IMR-90 (cell line): ENCODE results near the gene ACE2. TPM values are rescaled to one million over a fixed set of nuclear protein-coding genes. Genes with fewer than 3 reads are reported as not detected.

Experiments used
- ATAC-seq: fragments of 200-7000 bp; cut with Tn5 transposase; 2 replicates; pipeline ENCODE4 v1.9.1; 2020; ENCODE audit warnings: low read depth, mild to moderate bottlenecking, moderate library complexity
- BruUV-seq: library from RNA; stranded (reverse); fragments of 400-500 nt; replicated peaks from 2 replicates; lab custom pipeline; 2021; lab: Mats Ljungman, UMichigan
- CTCF ChIA-PET: fragments of 300-600 bp; formaldehyde crosslinking; extraction: SDS; loops from one replicate; lab custom pipeline; 2021; ENCODE audit warnings: antibody characterized with exemption; lab: Yijun Ruan, JAX
- POLR2A ChIA-PET: fragments of 300-600 bp; sonication (Branson Sonifier 250); formaldehyde crosslinking; loops from one replicate; lab custom pipeline; 2022; ENCODE audit warnings: antibody characterized with exemption; ENCODE audit not compliant: unreplicated experiment; lab: Charles Lee
- DNase-seq: peaks from one replicate; pipeline ENCODE4 v3.0.0; 2013
- H2AFZ ChIP-seq: replicated peaks from 2 replicates; pipeline ENCODE3; 2013; ENCODE audit warnings: low read length, mild to moderate bottlenecking; ENCODE audit not compliant: poor library complexity
- H2AK5ac ChIP-seq: 2 replicates; pipeline ENCODE4 v1.6.1; 2013; ENCODE audit warnings: low read depth, low read length, inconsistent platforms
- H2AK9ac ChIP-seq: replicated peaks from 2 replicates; pipeline ENCODE3; 2013; ENCODE audit warnings: mild to moderate bottlenecking, low read depth, low read length, moderate library complexity; ENCODE audit not compliant: poor library complexity
- H2BK120ac ChIP-seq: 2 replicates; pipeline ENCODE4 v1.6.1; 2013; ENCODE audit warnings: low read depth, low read length, inconsistent platforms
- H2BK15ac ChIP-seq: 3 replicates; pipeline ENCODE4 v1.6.1; 2013; ENCODE audit warnings: low read depth, low read length, inconsistent platforms
- H2BK20ac ChIP-seq: 2 replicates; pipeline ENCODE4 v1.6.1; 2013; ENCODE audit warnings: low read depth, mild to moderate bottlenecking, inconsistent platforms, low read length, moderate library complexity
- H2BK5ac ChIP-seq: 2 replicates; pipeline ENCODE4 v1.6.1; 2013; ENCODE audit warnings: mild to moderate bottlenecking, low read depth, low read length, inconsistent platforms; ENCODE audit not compliant: poor library complexity, severe bottlenecking
- H3K14ac ChIP-seq: replicated peaks from 2 replicates; pipeline ENCODE4 v1.6.1; 2013; ENCODE audit warnings: low read depth, low read length, inconsistent platforms
- H3K18ac ChIP-seq: 2 replicates; pipeline ENCODE4 v1.6.1; 2013; ENCODE audit warnings: low read depth, low read length, control low read depth
- H3K23ac ChIP-seq: 2 replicates; pipeline ENCODE4 v1.6.1; 2013; ENCODE audit warnings: low read depth, low read length, inconsistent platforms
- H3K27ac ChIP-seq: 2 replicates; pipeline ENCODE4 v1.5.1; 2013; ENCODE audit warnings: mild to moderate bottlenecking, control low read depth, low read length; ENCODE audit not compliant: insufficient read depth
- H3K27me3 ChIP-seq: 2 replicates; pipeline ENCODE4 v1.6.1; 2013; ENCODE audit warnings: low read length; ENCODE audit not compliant: control insufficient read depth, insufficient read depth
- H3K36me3 ChIP-seq: 2 replicates; pipeline ENCODE4 v1.6.1; 2013; ENCODE audit warnings: low read length, mixed read lengths; ENCODE audit not compliant: control insufficient read depth, insufficient read depth
- H3K4ac ChIP-seq: 2 replicates; pipeline ENCODE4 v1.6.1; 2013; ENCODE audit warnings: low read depth, low read length, inconsistent platforms
- H3K4me1 ChIP-seq: 2 replicates; pipeline ENCODE4 v1.6.1; 2013; ENCODE audit warnings: low read length, mixed read lengths; ENCODE audit not compliant: control insufficient read depth, insufficient read depth
- H3K4me2 ChIP-seq: 2 replicates; pipeline ENCODE4 v1.6.1; 2013; ENCODE audit warnings: low read depth, mild to moderate bottlenecking, control low read depth, low read length, moderate library complexity
- H3K4me3 ChIP-seq: 2 replicates; pipeline ENCODE4 v1.5.1; 2013; ENCODE audit warnings: low read depth, mild to moderate bottlenecking, control low read depth, low read length, moderate library complexity; ENCODE audit not compliant: insufficient read depth
- H3K56ac ChIP-seq: 2 replicates; pipeline ENCODE4 v1.6.1; 2013; ENCODE audit warnings: low read length, inconsistent platforms; ENCODE audit not compliant: insufficient read depth; ENCODE audit errors: extremely low read depth
- H3K79me1 ChIP-seq, 2 experiments: 2 replicates each; pipeline ENCODE4 v1.6.1; 2013; ENCODE audit warnings: low read length in 2 of 2, inconsistent platforms in 1 of 2, low read depth in 1 of 2
- H3K9ac ChIP-seq: 2 replicates; pipeline ENCODE4 v1.6.1; 2013; ENCODE audit warnings: low read depth, low read length, control low read depth
- H3K9me1 ChIP-seq: 2 replicates; pipeline ENCODE4 v1.6.1; 2013; ENCODE audit warnings: low read length, inconsistent platforms; ENCODE audit not compliant: insufficient read depth
- H3K9me3 ChIP-seq: 2 replicates; pipeline ENCODE4 v1.6.1; 2013; ENCODE audit warnings: low read length; ENCODE audit not compliant: control insufficient read depth, insufficient read depth
- H4K20me1 ChIP-seq: 2 replicates; pipeline ENCODE4 v1.6.1; 2013; ENCODE audit warnings: low read length, inconsistent platforms; ENCODE audit not compliant: insufficient read depth
- H4K5ac ChIP-seq: 2 replicates; pipeline ENCODE4 v1.6.1; 2013; ENCODE audit warnings: mild to moderate bottlenecking, low read depth, low read length, control low read depth
- H4K8ac ChIP-seq, 2 experiments: 2 replicates each; pipeline ENCODE4 v1.6.1; 2013; ENCODE audit warnings: low read depth in 2 of 2, low read length in 2 of 2, control low read depth in 1 of 2, inconsistent platforms in 1 of 2
- H4K91ac ChIP-seq: 2 replicates; pipeline ENCODE4 v1.6.1; 2013; ENCODE audit warnings: low read depth, low read length, inconsistent platforms; ENCODE audit not compliant: insufficient read depth
- BHLHE40 ChIP-seq: fragments of 150-350 bp; IDR thresholded peaks from 2 replicates; pipeline ENCODE4 v1.6.1; 2016; ENCODE audit warnings: mild to moderate bottlenecking, low read depth, low read length
- CEBPB ChIP-seq: IDR thresholded peaks from 2 replicates; pipeline ENCODE4 v1.6.1; 2012; ENCODE audit warnings: low read depth, low read length, improper control_type of control experiment
- CHD1 ChIP-seq: IDR thresholded peaks from 2 replicates; pipeline ENCODE4 v1.6.1; 2012; ENCODE audit warnings: low read depth, low read length, improper control_type of control experiment
- FOS ChIP-seq: fragments of 150-350 bp; IDR thresholded peaks from 2 replicates; pipeline ENCODE4 v1.6.1; 2016; ENCODE audit warnings: low read depth, low read length
- MAFK ChIP-seq: IDR thresholded peaks from 2 replicates; pipeline ENCODE4 v1.6.1; 2012; ENCODE audit warnings: low read depth, low read length, improper control_type of control experiment
- MAZ ChIP-seq: IDR thresholded peaks from 2 replicates; pipeline ENCODE4 v1.6.1; 2012; ENCODE audit warnings: low read depth, mild to moderate bottlenecking, low read length, improper control_type of control experiment, moderate library complexity, borderline replicate concordance
- MXI1 ChIP-seq: IDR thresholded peaks from 2 replicates; pipeline ENCODE4 v1.6.1; 2012; ENCODE audit warnings: low read depth, mild to moderate bottlenecking, low read length, moderate library complexity, borderline replicate concordance
- NFE2L2 ChIP-seq: fragments of 150-350 bp; IDR thresholded peaks from 2 replicates; pipeline ENCODE4 v1.6.1; 2016; ENCODE audit warnings: low read depth, mild to moderate bottlenecking, low read length
- POLR2A ChIP-seq: IDR thresholded peaks from 2 replicates; pipeline ENCODE4 v1.6.1; 2012; ENCODE audit warnings: mild to moderate bottlenecking, low read depth, low read length
- RAD21 ChIP-seq: IDR thresholded peaks from 2 replicates; pipeline ENCODE4 v1.6.1; 2012; ENCODE audit warnings: low read length, improper control_type of control experiment
- RCOR1 ChIP-seq: IDR thresholded peaks from 2 replicates; pipeline ENCODE4 v1.6.1; 2012; ENCODE audit warnings: mild to moderate bottlenecking, low read length, improper control_type of control experiment; ENCODE audit not compliant: insufficient replicate concordance
- RFX5 ChIP-seq: IDR thresholded peaks from 2 replicates; pipeline ENCODE4 v1.8.0; 2012; ENCODE audit warnings: low read depth, mild to moderate bottlenecking, low read length, moderate library complexity
- SMC3 ChIP-seq: fragments of 150-350 bp; IDR thresholded peaks from 2 replicates; pipeline ENCODE4 v1.6.1; 2016; ENCODE audit warnings: low read depth, mild to moderate bottlenecking, antibody characterized with exemption, low read length, moderate library complexity
- dilution Hi-C: fragments of 300-500 bp; cut with HindIII; formaldehyde crosslinking; loops from one replicate; pipeline ENCODE4 v1.14.3; 2018; ENCODE audit warnings: low sequenced_read_pairs; ENCODE audit not compliant: unreplicated experiment
- in situ Hi-C: fragments of 300-500 bp; cut with MboI; formaldehyde crosslinking; loops from 3 replicates; pipeline ENCODE4 v1.14.3; 2019; ENCODE audit warnings: low sequenced_read_pairs, inconsistent platforms, mixed read lengths
- intact Hi-C: fragments of 100-400 bp; cut with micrococcal nuclease; formaldehyde crosslinking; loops from 2 replicates; pipeline ENCODE4 v1.10.0; 2022
- polyA plus RNA-seq, 3 experiments: library from polyadenylated mRNA; depleted of rRNA; stranded (reverse); fragments of >200 nt; gene quantifications; 2 replicates each; pipeline ENCODE4 v1.2.3, GENCODE V29; 2012; ENCODE audit warnings: low replicate concordance in 1 of 3
- total RNA-seq: library from RNA; depleted of rRNA; stranded (reverse); fragments of >200 nt; gene quantifications from 2 replicates; pipeline ENCODE4 v1.2.3, GENCODE V29; 2012
- TF ChIP-seq, protein P1 (sequence below): fragments of 150-350 bp; IDR thresholded peaks from 2 replicates; pipeline ENCODE4 v1.6.1; 2017; ENCODE audit warnings: mild to moderate bottlenecking, antibody characterized with exemption, low read length, low read depth
- TF ChIP-seq, protein P2 (sequence below): conservative IDR thresholded peaks from 2 replicates; pipeline ENCODE4 v1.5.1; 2012; ENCODE audit warnings: mild to moderate bottlenecking, low read depth, low read length, improper control_type of control experiment
- TF ChIP-seq, protein P3 (sequence below): fragments of 150-350 bp; IDR thresholded peaks from 2 replicates; pipeline ENCODE4 v1.6.1; 2016; ENCODE audit warnings: low read depth, mild to moderate bottlenecking, low read length, moderate library complexity, borderline replicate concordance

Gene ACE2
- total and polyA plus RNA-seq, 2 of the 4 experiments (the other 2 are of a cell fraction) = not detected

DNA sequence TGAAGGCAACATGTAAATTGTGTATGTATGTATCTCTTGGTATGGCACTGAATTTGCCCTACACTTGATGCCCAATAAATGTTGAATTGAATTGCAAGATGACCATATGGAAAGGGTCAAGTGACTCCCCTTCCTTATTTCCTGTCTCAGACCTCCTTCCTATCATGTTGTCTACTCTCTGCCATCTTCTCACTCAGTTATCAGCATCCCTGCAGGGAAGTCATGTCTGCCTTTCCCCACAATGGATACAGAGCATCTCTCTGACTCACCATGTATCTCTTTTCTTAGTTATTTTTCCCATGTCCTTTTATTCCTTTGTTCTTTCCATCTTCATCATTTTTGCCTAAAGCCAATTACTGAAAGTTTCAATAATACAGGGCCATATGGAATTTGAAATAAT, 77.7 kb downstream of the ACE2 start:
- Histone ChIP-seq H3K4me2 (no peak overlapping the region), H3K18ac (no peak overlapping the region), H4K20me1 (no peaks in the 10 kb centered on the region), H3K27ac (no peak overlapping the region), H4K5ac (no peak overlapping the region), H3K9me3 (no peaks in the 10 kb centered on the region), H3K9me1 (no peaks in the 10 kb centered on the region), H3K4me3 (no peak overlapping the region), H3K36me3 (no peaks in the 10 kb centered on the region), H2AK5ac (no peak overlapping the region), H3K79me1 (no peaks in the 10 kb centered on the region), H2BK5ac (no peak overlapping the region), H2AK9ac (no peak overlapping the region), H3K9ac (no peak overlapping the region), H4K8ac (no peak overlapping the region), H3K56ac (no peak overlapping the region), H2BK120ac (no peak overlapping the region), H3K14ac (no peak overlapping the region), H4K91ac (no peak overlapping the region), H3K23ac (no peak overlapping the region), H3K4me1 (no peaks in the 10 kb centered on the region), H2BK20ac (no peak overlapping the region), H2AFZ (no peak overlapping the region), H3K4ac (no peak overlapping the region), H2BK15ac (no peak overlapping the region), H3K27me3 (peaks cover 8% of the 10 kb centered on the region)
- intact Hi-C loops = no loop called here
- ChIA-PET POLR2A (no interaction called here), CTCF (no interaction called here)
- BruUV-seq = no TSS peak
- DNase-seq (no peak), ATAC-seq (no peak)
- dilution Hi-C loops = no loop called here
- in situ Hi-C loops = no loop called here
- TF ChIP-seq NFE2L2 (no peak), RAD21 (no peak), FOS (no peak), POLR2A (no peak), CHD1 (no peak), RFX5 (no peak), MAFK (no peak), CEBPB (no peak), BHLHE40 (no peak), RCOR1 (no peak), MAZ (no peak), SMC3 (no peak), MXI1 (no peak)
- TF ChIP-seq, protein P1, sequence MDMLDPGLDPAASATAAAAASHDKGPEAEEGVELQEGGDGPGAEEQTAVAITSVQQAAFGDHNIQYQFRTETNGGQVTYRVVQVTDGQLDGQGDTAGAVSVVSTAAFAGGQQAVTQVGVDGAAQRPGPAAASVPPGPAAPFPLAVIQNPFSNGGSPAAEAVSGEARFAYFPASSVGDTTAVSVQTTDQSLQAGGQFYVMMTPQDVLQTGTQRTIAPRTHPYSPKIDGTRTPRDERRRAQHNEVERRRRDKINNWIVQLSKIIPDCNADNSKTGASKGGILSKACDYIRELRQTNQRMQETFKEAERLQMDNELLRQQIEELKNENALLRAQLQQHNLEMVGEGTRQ = no peak
- TF ChIP-seq, protein P2, sequence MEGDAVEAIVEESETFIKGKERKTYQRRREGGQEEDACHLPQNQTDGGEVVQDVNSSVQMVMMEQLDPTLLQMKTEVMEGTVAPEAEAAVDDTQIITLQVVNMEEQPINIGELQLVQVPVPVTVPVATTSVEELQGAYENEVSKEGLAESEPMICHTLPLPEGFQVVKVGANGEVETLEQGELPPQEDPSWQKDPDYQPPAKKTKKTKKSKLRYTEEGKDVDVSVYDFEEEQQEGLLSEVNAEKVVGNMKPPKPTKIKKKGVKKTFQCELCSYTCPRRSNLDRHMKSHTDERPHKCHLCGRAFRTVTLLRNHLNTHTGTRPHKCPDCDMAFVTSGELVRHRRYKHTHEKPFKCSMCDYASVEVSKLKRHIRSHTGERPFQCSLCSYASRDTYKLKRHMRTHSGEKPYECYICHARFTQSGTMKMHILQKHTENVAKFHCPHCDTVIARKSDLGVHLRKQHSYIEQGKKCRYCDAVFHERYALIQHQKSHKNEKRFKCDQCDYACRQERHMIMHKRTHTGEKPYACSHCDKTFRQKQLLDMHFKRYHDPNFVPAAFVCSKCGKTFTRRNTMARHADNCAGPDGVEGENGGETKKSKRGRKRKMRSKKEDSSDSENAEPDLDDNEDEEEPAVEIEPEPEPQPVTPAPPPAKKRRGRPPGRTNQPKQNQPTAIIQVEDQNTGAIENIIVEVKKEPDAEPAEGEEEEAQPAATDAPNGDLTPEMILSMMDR = no peak
- TF ChIP-seq, protein P3, sequence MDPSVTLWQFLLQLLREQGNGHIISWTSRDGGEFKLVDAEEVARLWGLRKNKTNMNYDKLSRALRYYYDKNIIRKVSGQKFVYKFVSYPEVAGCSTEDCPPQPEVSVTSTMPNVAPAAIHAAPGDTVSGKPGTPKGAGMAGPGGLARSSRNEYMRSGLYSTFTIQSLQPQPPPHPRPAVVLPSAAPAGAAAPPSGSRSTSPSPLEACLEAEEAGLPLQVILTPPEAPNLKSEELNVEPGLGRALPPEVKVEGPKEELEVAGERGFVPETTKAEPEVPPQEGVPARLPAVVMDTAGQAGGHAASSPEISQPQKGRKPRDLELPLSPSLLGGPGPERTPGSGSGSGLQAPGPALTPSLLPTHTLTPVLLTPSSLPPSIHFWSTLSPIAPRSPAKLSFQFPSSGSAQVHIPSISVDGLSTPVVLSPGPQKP = no peak
